BLaER1 (cell line): Measurements from ENCODE around the gene FRMD4A.
"Not testable (repeated sequence)": the region's sequence is repeated elsewhere in the genome, so short reads cannot be mapped to it uniquely, and the experiment has no call there.

Experiments
- H3K27ac ChIP-seq: shearing (Covaris generic); formaldehyde crosslinking; 2 replicates; pipeline ENCODE4 v1.8.1; 2022
- H3K27me3 ChIP-seq: shearing (Covaris generic); formaldehyde crosslinking; 2 replicates; pipeline ENCODE4 v1.8.1; 2022
- H3K36me3 ChIP-seq: shearing (Covaris generic); formaldehyde crosslinking; 2 replicates; pipeline ENCODE4 v1.8.1; 2022
- H3K4me1 ChIP-seq: shearing (Covaris generic); formaldehyde crosslinking; 2 replicates; pipeline ENCODE4 v1.8.1; 2022
- H3K4me2 ChIP-seq: shearing (Covaris generic); formaldehyde crosslinking; 2 replicates; pipeline ENCODE4 v1.8.1; 2022
- H3K4me3 ChIP-seq: shearing (Covaris generic); formaldehyde crosslinking; 2 replicates; pipeline ENCODE4 v1.8.1; 2022
- H3K9ac ChIP-seq: shearing (Covaris generic); formaldehyde crosslinking; 2 replicates; pipeline ENCODE4 v1.8.1; 2022
- H3K9me3 ChIP-seq: shearing (Covaris generic); formaldehyde crosslinking; 2 replicates; pipeline ENCODE4 v1.8.1; 2022
- H4K20me1 ChIP-seq: shearing (Covaris generic); formaldehyde crosslinking; 2 replicates; pipeline ENCODE4 v1.8.1; 2022
- Cebpa-rat ChIP-seq: shearing (Covaris generic); IDR thresholded peaks from 2 replicates; pipeline ENCODE4 v1.8.1; 2022

Gene FRMD4A

DNA sequence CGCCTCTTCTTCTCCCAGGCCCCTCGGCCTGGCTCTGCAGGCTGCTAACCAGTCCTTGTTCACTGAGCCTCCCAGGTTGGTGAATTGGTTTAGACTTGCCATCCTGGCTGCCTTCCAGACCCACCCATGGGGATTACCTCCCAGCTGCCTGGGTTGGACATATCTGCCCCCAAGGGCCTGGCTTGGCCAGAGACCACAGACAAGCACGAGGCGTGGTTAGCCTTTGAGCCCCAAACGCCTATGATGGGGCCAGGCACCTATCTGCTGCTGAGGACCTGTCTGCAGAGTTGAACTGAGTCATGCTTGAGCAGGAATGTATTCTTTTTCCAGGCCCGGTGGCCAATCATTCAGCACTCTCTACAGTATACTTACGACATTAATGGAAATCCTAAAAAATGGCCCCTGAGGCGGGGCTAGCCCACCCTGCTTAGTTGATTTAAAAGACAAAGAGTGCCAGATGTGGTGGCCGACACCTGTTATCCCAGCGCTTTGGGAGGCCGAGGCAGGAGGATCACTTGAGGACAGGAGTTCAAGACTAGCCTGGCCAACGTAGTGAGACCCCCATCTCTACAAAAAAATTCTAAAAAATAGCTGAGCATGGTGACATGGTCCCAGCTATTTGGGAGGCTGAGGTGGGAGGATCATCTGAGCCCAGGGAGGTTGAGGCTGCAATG, 361.5 kb downstream of the FRMD4A start:
- H3K36me3 ChIP-seq = no peaks in the 10 kb centered on the region

DNA sequence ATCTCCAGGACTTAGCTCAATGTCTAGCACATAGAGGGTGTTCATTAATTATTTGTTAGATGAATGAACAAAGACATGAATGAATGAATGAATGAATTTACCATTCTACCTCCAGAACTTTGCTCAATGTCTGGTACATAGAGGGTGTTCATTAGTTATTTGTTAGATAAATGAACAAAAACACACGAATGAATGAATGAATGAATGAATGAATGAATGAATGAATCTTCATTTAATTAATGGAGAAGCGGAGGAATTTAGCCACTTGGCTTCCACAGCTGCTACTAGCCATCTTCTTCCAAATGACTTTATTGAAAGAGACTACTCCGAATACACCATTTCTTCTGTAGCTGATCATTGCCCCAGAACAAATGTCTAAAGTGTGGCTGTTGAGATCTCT, 368.9 kb downstream of the FRMD4A start:
- Histone ChIP-seq H3K4me1 (no peaks in the 10 kb centered on the region), H3K4me2 (no peak overlapping the region), H3K36me3 (no peaks in the 10 kb centered on the region), H3K27me3 (no peaks in the 10 kb centered on the region), H4K20me1 (no peaks in the 10 kb centered on the region), H3K27ac (no peak overlapping the region), H3K4me3 (no peak overlapping the region), H3K9ac (no peak overlapping the region), H3K9me3 (no peaks in the 10 kb centered on the region)
- no peak for TF ChIP-seq Cebpa-rat

More for the DNA sequence above, 361.5 kb downstream of the FRMD4A start:
- no peak overlapping the region for H3K4me2 ChIP-seq
- peaks cover 6% of the 10 kb centered on the region for H3K4me1 ChIP-seq
- no peak overlapping the region for H3K9ac ChIP-seq
- H3K27me3 ChIP-seq = no peaks in the 10 kb centered on the region
- no peaks in the 10 kb centered on the region for H4K20me1 ChIP-seq
- H3K4me3 ChIP-seq = no peak overlapping the region
- TF ChIP-seq Cebpa-rat = no peak
- H3K27ac ChIP-seq = no peak overlapping the region
- no peaks in the 10 kb centered on the region for H3K9me3 ChIP-seq

DNA sequence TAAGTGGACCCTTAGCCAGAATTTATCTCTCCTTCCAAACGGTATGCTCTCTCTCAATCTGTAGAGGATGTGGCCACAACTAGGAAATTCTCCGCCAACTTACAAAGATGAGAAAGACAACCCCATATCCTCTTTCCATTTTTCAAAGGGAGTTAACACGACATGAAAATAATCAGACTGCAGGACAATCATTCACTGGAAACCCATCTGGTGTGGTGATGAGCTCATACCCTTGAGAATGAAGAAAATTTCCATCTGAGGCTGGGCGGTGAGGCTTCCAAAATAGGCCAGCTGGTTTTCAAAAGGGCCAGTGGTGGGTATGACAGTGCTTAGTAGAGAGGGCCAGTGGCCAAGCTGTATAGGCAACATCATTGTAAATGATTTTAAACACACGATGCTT, 369.6 kb downstream of the FRMD4A start:
- Histone ChIP-seq H3K9ac (no peak overlapping the region), H3K4me2 (no peak overlapping the region; the same call in 1 of the 2 replicates), H3K4me3 (no peak overlapping the region), H4K20me1 (no peaks in the 10 kb centered on the region), H3K27me3 (no peaks in the 10 kb centered on the region), H3K27ac (no peak overlapping the region), H3K36me3 (no peaks in the 10 kb centered on the region), H3K9me3 (no peaks in the 10 kb centered on the region), H3K4me1 (no peaks in the 10 kb centered on the region)
- TF ChIP-seq Cebpa-rat = no peak

DNA sequence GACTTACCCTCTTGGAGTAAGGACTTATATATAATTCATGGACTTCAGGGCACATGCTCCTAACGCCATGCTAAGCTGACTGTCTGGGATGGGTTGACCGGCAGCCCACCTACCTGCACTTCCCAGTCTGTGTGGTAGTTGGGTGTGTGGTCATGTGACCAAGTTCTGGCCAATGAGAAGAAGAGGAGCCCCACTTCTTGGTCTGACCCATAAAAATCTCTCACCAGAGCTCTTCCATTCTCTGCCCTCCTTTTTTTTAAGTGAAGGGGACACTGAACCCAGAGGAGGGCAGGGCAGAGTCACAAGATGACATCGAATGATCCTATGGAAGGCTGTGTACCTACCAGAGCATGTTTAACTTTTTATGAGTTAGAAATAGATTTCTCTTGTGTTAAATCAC, 370.1 kb downstream of the FRMD4A start:
- TF ChIP-seq Cebpa-rat = no peak
- no peak overlapping the region for H3K4me3 ChIP-seq
- no peak overlapping the region for H3K9ac ChIP-seq
- H3K4me1 ChIP-seq = no peaks in the 10 kb centered on the region
- H4K20me1 ChIP-seq = no peaks in the 10 kb centered on the region
- no peaks in the 10 kb centered on the region for H3K36me3 ChIP-seq
- H3K9me3 ChIP-seq = no peaks in the 10 kb centered on the region
- H3K4me2 ChIP-seq = no peak overlapping the region; the same call in 1 of the 2 replicates
- no peaks in the 10 kb centered on the region for H3K27me3 ChIP-seq
- no peak overlapping the region for H3K27ac ChIP-seq

DNA sequence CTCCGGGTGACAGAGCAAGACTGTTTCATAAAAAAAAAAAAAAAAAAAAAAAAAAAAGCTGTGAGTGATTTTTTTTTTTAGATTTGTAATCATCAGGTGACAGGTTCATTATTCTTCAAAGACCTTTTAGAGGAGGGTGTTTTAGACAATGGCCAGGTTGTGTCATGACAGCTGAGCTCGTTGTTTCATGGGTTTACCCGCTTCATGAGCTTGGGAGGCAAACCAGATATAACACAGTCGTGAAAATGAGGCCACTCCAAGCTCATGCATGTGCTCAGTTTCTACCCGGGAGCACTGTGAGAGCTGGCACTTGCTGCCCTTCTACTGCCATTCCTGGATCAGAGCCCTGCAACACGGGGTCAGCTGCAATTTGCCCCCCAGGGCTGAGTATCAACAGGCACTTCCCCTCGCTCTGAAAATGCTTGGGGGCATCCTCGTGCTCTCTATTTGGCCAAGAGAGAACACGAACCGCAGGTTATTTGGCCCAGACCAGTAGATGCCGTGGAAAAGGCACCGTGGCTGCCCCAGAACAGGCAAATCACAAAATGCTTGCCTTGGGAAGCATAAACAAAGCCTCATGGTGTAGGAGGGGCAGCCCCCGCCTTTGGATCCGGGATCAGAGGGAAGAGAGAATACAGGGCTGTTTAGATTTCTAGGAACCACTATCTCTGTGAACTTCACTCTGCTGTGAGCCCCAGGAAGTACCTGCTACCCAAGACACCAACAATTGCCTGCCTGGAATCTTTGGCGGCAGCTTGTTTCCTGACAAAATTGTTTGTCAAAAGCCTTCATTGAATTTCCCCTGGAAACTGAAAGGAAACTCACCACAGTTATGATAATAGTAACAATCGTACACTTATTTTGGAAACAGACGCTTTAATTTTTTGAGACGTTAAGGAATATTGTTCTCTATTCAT, 371.0 kb downstream of the FRMD4A start:
- no peak overlapping the region for H3K4me3 ChIP-seq
- no peaks in the 10 kb centered on the region for H3K4me1 ChIP-seq
- no peaks in the 10 kb centered on the region for H3K9me3 ChIP-seq
- H3K36me3 ChIP-seq = no peaks in the 10 kb centered on the region
- TF ChIP-seq Cebpa-rat = no peak
- H3K9ac ChIP-seq = no peak overlapping the region
- no peaks in the 10 kb centered on the region for H3K27me3 ChIP-seq
- no peaks in the 10 kb centered on the region for H4K20me1 ChIP-seq
- H3K27ac ChIP-seq = no peak overlapping the region
- H3K4me2 ChIP-seq = no peak overlapping the region

DNA sequence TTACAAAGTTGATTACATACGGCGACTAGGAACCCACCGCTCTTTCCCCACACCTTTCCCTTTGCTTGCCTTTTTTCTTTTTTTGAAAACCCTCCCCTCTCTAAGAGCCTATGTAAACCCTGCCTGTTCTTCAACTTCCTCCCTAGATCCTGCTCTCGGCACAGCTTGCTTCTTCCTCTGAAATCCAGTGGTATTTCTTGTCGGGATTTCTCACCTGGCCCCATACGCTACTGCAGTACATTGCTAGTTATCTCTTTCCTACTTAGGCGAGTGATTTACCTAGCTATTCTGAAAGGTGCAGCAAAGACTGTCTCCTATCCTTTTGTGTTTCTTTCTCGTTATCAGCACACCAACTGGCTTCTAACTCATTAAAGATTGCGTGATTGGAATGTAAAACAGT, 372.9 kb downstream of the FRMD4A start:
- H3K4me1 ChIP-seq = no peaks in the 10 kb centered on the region
- no peak overlapping the region for H3K4me2 ChIP-seq
- H4K20me1 ChIP-seq = no peaks in the 10 kb centered on the region
- H3K27ac ChIP-seq = no peak overlapping the region
- H3K9ac ChIP-seq = no peak overlapping the region
- no peaks in the 10 kb centered on the region for H3K27me3 ChIP-seq
- no peaks in the 10 kb centered on the region for H3K36me3 ChIP-seq
- H3K9me3 ChIP-seq = peaks cover 6% of the 10 kb centered on the region; the same call in 1 of the 2 replicates
- no peak for TF ChIP-seq Cebpa-rat
- no peak overlapping the region for H3K4me3 ChIP-seq

DNA sequence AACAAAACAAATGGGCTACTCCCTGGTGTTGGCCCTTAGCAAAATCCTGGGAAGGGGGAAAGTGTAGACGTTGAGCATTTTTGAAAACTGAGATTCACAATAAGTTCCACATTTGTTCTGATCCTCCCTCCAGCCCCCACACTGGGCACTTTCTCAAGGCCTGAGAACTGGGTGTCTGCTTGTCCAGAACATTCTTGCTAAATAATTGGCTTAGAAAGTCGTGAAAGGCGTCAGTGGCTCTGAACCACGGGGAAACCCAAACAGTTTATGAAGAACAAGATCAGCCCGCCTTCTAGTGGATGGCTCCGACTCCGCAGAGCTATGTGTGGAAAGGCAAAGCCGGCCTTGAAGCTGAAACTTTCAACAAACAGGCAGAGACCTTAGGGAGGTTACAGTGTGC, 373.9 kb downstream of the FRMD4A start:
- Histone ChIP-seq H4K20me1 (no peaks in the 10 kb centered on the region), H3K9me3 (peaks cover 6% of the 10 kb centered on the region; the same call in 1 of the 2 replicates), H3K4me3 (no peak overlapping the region), H3K27ac (no peak overlapping the region), H3K9ac (no peak overlapping the region), H3K4me1 (no peaks in the 10 kb centered on the region), H3K4me2 (no peak overlapping the region), H3K27me3 (no peaks in the 10 kb centered on the region), H3K36me3 (no peaks in the 10 kb centered on the region)
- no peak for TF ChIP-seq Cebpa-rat

DNA sequence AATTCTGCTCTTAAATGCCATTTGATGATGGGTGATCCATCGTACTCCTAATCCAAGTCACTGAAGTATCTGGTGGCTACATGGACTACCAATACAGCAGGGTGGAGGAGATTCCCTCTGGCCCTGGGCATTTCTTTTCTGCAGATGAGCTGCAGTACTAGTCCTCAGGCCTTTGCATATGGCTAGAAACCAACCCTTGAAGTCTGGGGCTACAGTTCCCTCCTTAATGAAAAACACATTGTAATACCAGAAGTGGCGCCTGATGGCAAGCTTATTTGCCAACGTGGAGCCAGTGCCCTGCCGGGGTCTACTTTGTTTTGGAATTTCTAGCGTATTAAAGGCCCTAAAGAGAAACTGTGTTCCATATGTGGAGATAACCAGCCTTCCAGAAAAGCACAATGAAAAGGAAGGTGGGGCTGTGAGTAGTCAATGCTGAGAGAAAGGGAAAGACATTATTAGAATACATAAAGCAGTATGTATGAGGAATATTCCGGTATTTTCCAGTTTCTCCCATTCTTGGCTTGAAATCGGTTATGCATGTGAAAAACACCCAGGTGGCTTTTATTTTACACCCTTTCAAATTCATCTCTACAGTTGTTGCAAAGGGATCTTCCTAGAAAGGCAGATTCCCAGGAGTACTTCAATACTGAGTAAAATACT, 375.2 kb downstream of the FRMD4A start:
- H3K27ac ChIP-seq = no peak overlapping the region
- TF ChIP-seq Cebpa-rat = no peak
- no peaks in the 10 kb centered on the region for H3K27me3 ChIP-seq

DNA sequence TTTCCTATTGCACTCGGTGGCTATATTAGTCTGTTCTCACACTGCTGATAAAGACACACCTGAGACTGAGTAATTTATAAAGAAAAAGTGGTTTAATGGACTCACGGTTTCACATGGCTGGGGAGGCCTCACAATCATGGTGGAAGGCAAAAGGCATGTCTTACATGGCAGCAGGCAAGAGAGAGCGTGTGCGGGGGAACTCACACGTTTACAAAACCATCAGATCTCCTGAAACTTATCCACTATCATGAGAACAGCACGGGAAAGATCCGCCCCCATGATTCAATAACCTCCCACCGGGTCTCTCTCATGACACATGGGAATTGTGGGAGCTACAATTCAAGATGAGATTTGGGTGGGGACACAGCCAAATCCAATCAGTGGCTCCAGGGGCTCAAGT, 376.5 kb downstream of the FRMD4A start:
- not testable (repeated sequence) for H3K9ac ChIP-seq, H3K4me3 ChIP-seq, H3K27me3 ChIP-seq, H4K20me1 ChIP-seq, H3K4me2 ChIP-seq, H3K4me1 ChIP-seq, H3K36me3 ChIP-seq, H3K9me3 ChIP-seq, H3K27ac ChIP-seq

More for the DNA sequence above, 375.2 kb downstream of the FRMD4A start:
- no peak overlapping the region for H3K9ac ChIP-seq
- H3K9me3 ChIP-seq = peaks cover 6% of the 10 kb centered on the region; the same call in 1 of the 2 replicates
- no peaks in the 10 kb centered on the region for H4K20me1 ChIP-seq
- H3K4me3 ChIP-seq = no peak overlapping the region
- H3K4me2 ChIP-seq = no peak overlapping the region
- no peaks in the 10 kb centered on the region for H3K36me3 ChIP-seq
- no peaks in the 10 kb centered on the region for H3K4me1 ChIP-seq

DNA sequence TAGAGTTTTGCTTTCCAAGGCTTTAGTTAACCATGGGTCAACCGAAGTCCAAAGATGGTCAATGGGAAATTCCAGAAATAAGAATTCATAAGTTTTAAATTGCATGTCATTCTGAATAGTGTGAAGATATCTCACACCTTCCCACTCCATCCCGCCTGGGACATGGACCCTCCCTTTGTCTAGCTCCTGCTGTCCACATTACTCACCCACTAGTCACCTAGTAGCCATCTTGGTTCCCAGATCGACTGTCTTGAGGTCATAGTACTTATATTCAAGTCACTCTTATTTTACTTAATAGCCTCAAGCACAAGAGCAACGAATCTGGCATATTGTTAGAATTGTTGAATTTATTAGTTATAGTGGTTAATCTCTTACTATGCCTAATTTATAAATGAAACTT, 377.4 kb downstream of the FRMD4A start:
- no peak for TF ChIP-seq Cebpa-rat
- Histone ChIP-seq H3K4me2 (no peak overlapping the region), H3K4me1 (no peaks in the 10 kb centered on the region), H3K27ac (no peak overlapping the region), H4K20me1 (no peaks in the 10 kb centered on the region), H3K9me3 (peaks cover 6% of the 10 kb centered on the region; the same call in 1 of the 2 replicates), H3K36me3 (no peaks in the 10 kb centered on the region), H3K27me3 (no peaks in the 10 kb centered on the region), H3K9ac (no peak overlapping the region), H3K4me3 (no peak overlapping the region)
